Cardiac fibroblast (primary cell): ENCODE measurements around the gene BAIAP2L1.
"Not testable (repeated sequence)": the region's sequence is repeated elsewhere in the genome, so short reads cannot be mapped to it uniquely, and the experiment has no call there.

Source experiments
- DNase-seq, 2 donors: peaks; one replicate each; pipeline versions ENCODE4 v3.0.0 to v3.0.0-alpha.2; 2010; ENCODE audit warnings: low read depth in 2 of 2
- H3K4me3 ChIP-seq, 2 donors: replicated peaks in 1 of 2; 1 replicate in 1 of 2; 2 replicates in 1 of 2; pipeline ENCODE4 v1.5.1; 2011; ENCODE audit warnings: low read depth in 2 of 2, low read length in 2 of 2, mild to moderate bottlenecking in 2 of 2, moderate library complexity in 1 of 2
- TF ChIP-seq, protein P1 (sequence below): IDR thresholded peaks from one replicate; pipeline ENCODE4 v1.5.1; 2011; ENCODE audit warnings: low read depth, mild to moderate bottlenecking, low read length, inconsistent platforms

The BAIAP2L1 gene, protein sequence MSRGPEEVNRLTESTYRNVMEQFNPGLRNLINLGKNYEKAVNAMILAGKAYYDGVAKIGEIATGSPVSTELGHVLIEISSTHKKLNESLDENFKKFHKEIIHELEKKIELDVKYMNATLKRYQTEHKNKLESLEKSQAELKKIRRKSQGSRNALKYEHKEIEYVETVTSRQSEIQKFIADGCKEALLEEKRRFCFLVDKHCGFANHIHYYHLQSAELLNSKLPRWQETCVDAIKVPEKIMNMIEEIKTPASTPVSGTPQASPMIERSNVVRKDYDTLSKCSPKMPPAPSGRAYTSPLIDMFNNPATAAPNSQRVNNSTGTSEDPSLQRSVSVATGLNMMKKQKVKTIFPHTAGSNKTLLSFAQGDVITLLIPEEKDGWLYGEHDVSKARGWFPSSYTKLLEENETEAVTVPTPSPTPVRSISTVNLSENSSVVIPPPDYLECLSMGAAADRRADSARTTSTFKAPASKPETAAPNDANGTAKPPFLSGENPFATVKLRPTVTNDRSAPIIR

GRCh38 chr7:98400542-98401340 lies at the start of gene BAIAP2L1:
Gene BAIAP2L1, minus strand, starts transcription at chr7:98401090. Its CDS starts 238 bp downstream, at chr7:98400852.
- TF ChIP-seq, protein P1, sequence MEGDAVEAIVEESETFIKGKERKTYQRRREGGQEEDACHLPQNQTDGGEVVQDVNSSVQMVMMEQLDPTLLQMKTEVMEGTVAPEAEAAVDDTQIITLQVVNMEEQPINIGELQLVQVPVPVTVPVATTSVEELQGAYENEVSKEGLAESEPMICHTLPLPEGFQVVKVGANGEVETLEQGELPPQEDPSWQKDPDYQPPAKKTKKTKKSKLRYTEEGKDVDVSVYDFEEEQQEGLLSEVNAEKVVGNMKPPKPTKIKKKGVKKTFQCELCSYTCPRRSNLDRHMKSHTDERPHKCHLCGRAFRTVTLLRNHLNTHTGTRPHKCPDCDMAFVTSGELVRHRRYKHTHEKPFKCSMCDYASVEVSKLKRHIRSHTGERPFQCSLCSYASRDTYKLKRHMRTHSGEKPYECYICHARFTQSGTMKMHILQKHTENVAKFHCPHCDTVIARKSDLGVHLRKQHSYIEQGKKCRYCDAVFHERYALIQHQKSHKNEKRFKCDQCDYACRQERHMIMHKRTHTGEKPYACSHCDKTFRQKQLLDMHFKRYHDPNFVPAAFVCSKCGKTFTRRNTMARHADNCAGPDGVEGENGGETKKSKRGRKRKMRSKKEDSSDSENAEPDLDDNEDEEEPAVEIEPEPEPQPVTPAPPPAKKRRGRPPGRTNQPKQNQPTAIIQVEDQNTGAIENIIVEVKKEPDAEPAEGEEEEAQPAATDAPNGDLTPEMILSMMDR = peak; percentile 58
- peak; percentile 67 to 68 for DNase-seq
- peak within 1 kb of the TSS; percentile 53 to 65 for H3K4me3 ChIP-seq

DNA sequence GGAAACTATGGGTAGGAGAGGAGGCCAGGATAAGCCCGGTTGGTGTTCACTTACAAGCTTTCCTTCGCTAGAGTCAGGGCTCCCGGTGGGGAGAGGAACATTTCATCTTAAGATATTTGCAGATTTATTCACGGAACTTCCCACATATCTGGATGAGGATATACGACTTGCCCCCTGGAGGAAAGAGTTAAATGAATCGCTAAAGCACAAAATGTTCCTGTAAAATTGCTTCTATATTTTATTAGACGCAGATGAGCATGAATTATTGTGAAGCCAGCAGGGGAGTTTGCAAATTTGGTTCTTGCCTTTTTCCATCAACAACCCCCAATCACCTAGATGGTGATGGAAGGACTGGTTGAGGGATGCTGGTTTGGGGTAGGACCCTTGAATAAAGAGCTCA lies 47.9 kb upstream of the BAIAP2L1 start:
- TF ChIP-seq, protein P1 = no peak
- no peak for DNase-seq
- H3K4me3 ChIP-seq = no peak overlapping the region

- not testable (repeated sequence) for DNase-seq, H3K4me3 ChIP-seq
These were observed 40.1 kb upstream of the BAIAP2L1 start for GRCh38 chr7:98440992-98441391.

- TF ChIP-seq, protein P1 = no peak
- no peak overlapping the region for H3K4me3 ChIP-seq
- DNase-seq = no peak
These were observed 38.6 kb upstream of the BAIAP2L1 start for GRCh38 chr7:98439484-98439883.

- H3K4me3 ChIP-seq = no peak overlapping the region
- no peak for DNase-seq
- TF ChIP-seq, protein P1 = no peak
These were observed 33.2 kb upstream of the BAIAP2L1 start for GRCh38 chr7:98434087-98434486.

GRCh38 chr7:98429799-98430198 lies 28.9 kb upstream of the BAIAP2L1 start:
- DNase-seq = no peak
- TF ChIP-seq, protein P1 = no peak
- H3K4me3 ChIP-seq = no peak overlapping the region

GRCh38 chr7:98423043-98423442 lies 22.2 kb upstream of the BAIAP2L1 start:
- TF ChIP-seq, protein P1 = no peak
- no peak overlapping the region for H3K4me3 ChIP-seq
- DNase-seq = peak; percentile 32 to 66
